Osteocyte (in vitro differentiated cells): Measurements from ENCODE around the gene NAXE. TPM values are rescaled to one million over a fixed set of nuclear protein-coding genes. Genes with fewer than 3 reads are reported as not detected.
A peak's percentile ranks its signal among the peaks of the same experiment; 100 is the strongest.

Experiments used
- DNase-seq: peaks from one replicate; pipeline ENCODE4 v3.0.0; 2021; ENCODE audit warnings: mixed read lengths; ENCODE audit not compliant: unreplicated experiment; ENCODE audit errors: extremely low spot score
- H3K27ac Mint-ChIP-seq: one replicate; pipeline ENCODE4 v1.8.0; 2021; ENCODE audit warnings: mild to moderate bottlenecking, mixed read lengths; ENCODE audit not compliant: unreplicated experiment
- H3K27me3 Mint-ChIP-seq: one replicate; pipeline ENCODE4 v1.8.0; 2021; ENCODE audit warnings: mixed read lengths; ENCODE audit not compliant: unreplicated experiment
- H3K36me3 Mint-ChIP-seq: one replicate; pipeline ENCODE4 v1.8.0; 2021; ENCODE audit warnings: mixed read lengths; ENCODE audit not compliant: unreplicated experiment
- H3K4me1 Mint-ChIP-seq: one replicate; pipeline ENCODE4 v1.8.0; 2021; ENCODE audit warnings: mixed read lengths; ENCODE audit not compliant: unreplicated experiment
- H3K4me3 Mint-ChIP-seq: one replicate; pipeline ENCODE4 v1.8.0; 2021; ENCODE audit warnings: mild to moderate bottlenecking, moderate library complexity, mixed read lengths; ENCODE audit not compliant: unreplicated experiment
- H3K9me3 Mint-ChIP-seq: one replicate; pipeline ENCODE4 v1.8.0; 2021; ENCODE audit warnings: mixed read lengths; ENCODE audit not compliant: unreplicated experiment
- CTCF ChIP-seq: fragments of 200-600 bp; sonication (generic); IDR thresholded peaks from 2 replicates; pipeline ENCODE4 v1.5.0; 2021; ENCODE audit warnings: antibody characterized with exemption, mild to moderate bottlenecking, moderate library complexity
- total RNA-seq: library from RNA; stranded (reverse); gene quantifications from 2 replicates; pipeline ENCODE4 v1.2.1, GENCODE V29; 2021

NAXE gene
- total RNA-seq, 1 donor from 2014 or later, result 59.2 TPM

- Mint-ChIP-seq H3K27me3 (peaks cover 63% of the 10 kb centered on the region), H3K9me3 (no peaks in the 10 kb centered on the region), H3K4me1 (peaks cover 13% of the 10 kb centered on the region), H3K27ac (no peak overlapping the region), H3K36me3 (no peaks in the 10 kb centered on the region), H3K4me3 (no peak overlapping the region)
- no peak for DNase-seq
- no peak for TF ChIP-seq CTCF
Observed at GRCh38 chr1:156622581-156623297, 31.2 kb downstream of the NAXE start.

GRCh38 chr1:156623946-156624813 lies 32.6 kb downstream of the NAXE start:
- H3K4me3 Mint-ChIP-seq, result peak overlapping the region; percentile 54
- TF ChIP-seq CTCF, result peak; percentile 53
- no peaks in the 10 kb centered on the region for H3K36me3 Mint-ChIP-seq
- H3K4me1 Mint-ChIP-seq, result peaks cover 13% of the 10 kb centered on the region
- H3K9me3 Mint-ChIP-seq, result no peaks in the 10 kb centered on the region
- no peak for DNase-seq
- H3K27ac Mint-ChIP-seq, result no peak overlapping the region
- peaks cover 58% of the 10 kb centered on the region for H3K27me3 Mint-ChIP-seq

GRCh38 chr1:156624814-156625435 lies 33.3 kb downstream of the NAXE start:
- Mint-ChIP-seq H3K27ac (no peak overlapping the region), H3K9me3 (no peaks in the 10 kb centered on the region), H3K36me3 (no peaks in the 10 kb centered on the region), H3K4me1 (peaks cover 13% of the 10 kb centered on the region), H3K27me3 (peaks cover 57% of the 10 kb centered on the region), H3K4me3 (peak overlapping the region; percentile 54)
- TF ChIP-seq CTCF, result no peak
- no peak for DNase-seq

GRCh38 chr1:156625436-156626078 lies 34.0 kb downstream of the NAXE start:
- Mint-ChIP-seq H3K4me1 (peaks cover 13% of the 10 kb centered on the region), H3K27me3 (peaks cover 57% of the 10 kb centered on the region)
- no peak for DNase-seq

More at GRCh38 chr1:156625436-156626078, 34.0 kb downstream of the NAXE start:
- peak overlapping the region; percentile 40 for H3K4me3 Mint-ChIP-seq
- H3K9me3 Mint-ChIP-seq, result no peaks in the 10 kb centered on the region
- TF ChIP-seq CTCF, result peak; percentile 81
- H3K27ac Mint-ChIP-seq, result no peak overlapping the region
- no peaks in the 10 kb centered on the region for H3K36me3 Mint-ChIP-seq
